ENCODE data around the gene CRYM.

DNA sequence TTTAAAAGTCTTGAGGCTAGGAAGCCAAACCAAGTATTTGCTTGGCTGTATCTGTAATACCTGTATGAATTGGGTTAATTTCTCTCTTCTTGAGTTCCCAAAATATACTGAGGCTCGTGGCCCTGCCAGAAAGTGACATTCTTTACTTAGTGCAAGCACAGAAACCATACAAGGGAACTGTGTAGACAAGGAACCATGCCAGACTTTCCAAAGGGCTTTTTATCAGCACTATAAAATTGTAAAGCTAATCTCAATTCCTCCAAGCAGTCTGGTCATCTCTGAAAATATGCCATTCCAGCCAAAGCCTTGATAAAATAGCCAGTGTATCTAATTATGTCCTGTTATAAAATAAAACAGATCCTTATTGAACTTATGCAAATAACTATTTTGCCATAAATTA is 7.2 kb upstream of the CRYM start:
- TF ChIP-seq CTCF (IDR thresholded peaks at IDR 0.05; ENCODE audit: insufficient read depth, low read length, poor library complexity, severe bottlenecking) (no peak), EZH2phosphoT487 (conservative IDR thresholded peaks at IDR 0.05; ENCODE audit: low read length) (no peak)
